Tibial nerve (tissue), 4 donors: ENCODE data around the gene PTPMT1. TPM values are rescaled to one million over a fixed set of nuclear protein-coding genes. Genes with fewer than 3 reads are reported as not detected.
"Not testable (repeated sequence)": the region's sequence is repeated elsewhere in the genome, so short reads cannot be mapped to it uniquely, and the experiment has no call there.

Source experiments
- DNase-seq, 2 donors: peaks; one replicate each; pipeline ENCODE4 v3.0.0-alpha.2; 2019; ENCODE audit warnings: low spot score in 2 of 2
- H3K27ac ChIP-seq, 4 donors: fragments of 200-600 bp; sonication (generic) in 3 of 4; one replicate each; pipeline ENCODE4 v1.5.1; 2017 to 2019; ENCODE audit warnings: mild to moderate bottlenecking in 1 of 4
- H3K27me3 ChIP-seq, 2 donors: fragments of 200-600 bp; sonication (generic) in 1 of 2; one replicate each; pipeline versions ENCODE4 v1.5.1 to v1.6.0; 2017 to 2019
- H3K36me3 ChIP-seq, 3 donors: fragments of 200-600 bp; sonication (generic); one replicate each; pipeline ENCODE4 v1.5.1; 2018 to 2019
- H3K4me1 ChIP-seq, 4 donors: fragments of 200-600 bp; sonication (generic) in 3 of 4; one replicate each; pipeline ENCODE4 v1.5.1; 2017 to 2019
- H3K4me3 ChIP-seq, 4 donors: fragments of 200-600 bp; sonication (generic) in 3 of 4; one replicate each; pipeline ENCODE4 v1.5.1; 2017 to 2019; ENCODE audit warnings: mild to moderate bottlenecking in 1 of 4, moderate library complexity in 1 of 4
- H3K9me3 ChIP-seq, 4 donors: fragments of 200-600 bp; sonication (generic) in 3 of 4; one replicate each; pipeline ENCODE4 v1.5.1; 2017 to 2019
- CTCF ChIP-seq, 5 experiments: fragments of 200-600 bp in 3 of 5; fragments of 450-650 bp in 2 of 5; sonication (generic) in 3 of 5; IDR thresholded peaks; one replicate each; pipeline ENCODE4 v1.5.1; 2016 to 2019; ENCODE audit warnings: antibody characterized with exemption in 5 of 5, mild to moderate bottlenecking in 3 of 5, moderate library complexity in 2 of 5
- EP300 ChIP-seq, 2 donors: sonication (generic); formaldehyde crosslinking; IDR thresholded peaks; one replicate each; pipeline ENCODE4 v1.6.1; 2017; ENCODE audit warnings: antibody characterized with exemption in 2 of 2, mild to moderate bottlenecking in 1 of 2
- POLR2A ChIP-seq, 2 donors: fragments of 450-650 bp; IDR thresholded peaks; one replicate each; pipeline ENCODE4 v1.6.1; 2017; ENCODE audit warnings: antibody characterized with exemption in 2 of 2, mild to moderate bottlenecking in 2 of 2, moderate library complexity in 2 of 2
- WGBS, 2 donors: methylation state at CpG; one replicate each; pipeline ENCODE4 v1.1.5; 2018; 5-methylcytosine and 5-hydroxymethylcytosine counted together
- total RNA-seq, 4 donors: library from RNA; depleted of rRNA; stranded (reverse); fragments of >200 nt; gene quantifications; one replicate each; pipeline ENCODE4 v1.1.0, GENCODE V29; 2016

Gene PTPMT1
- total RNA-seq, 4 donors from 2014 or later, result 97.3 to 158 (median 137) TPM

GRCh38 chr11:47538741-47539565, 26.4 kb upstream of the PTPMT1 start:
- TF ChIP-seq POLR2A (IDR thresholded peaks at IDR 0.05) (no peak), CTCF (IDR thresholded peaks at IDR 0.05) (no peak), EP300 (IDR thresholded peaks at IDR 0.05) (no peak)
- Histone ChIP-seq H3K27ac (peak overlapping the region in 2 of 4 donors; percentile 17 to 65), H3K36me3 (no peaks in the 10 kb centered on the region), H3K4me1 (peaks cover 0 to 85% (median 51%) of the 10 kb centered on the region in 4 donors), H3K27me3 (no peaks in the 10 kb centered on the region), H3K9me3 (no peaks in the 10 kb centered on the region), H3K4me3 (no peak overlapping the region)
- no peak for DNase-seq
- 57 to 60% methylated on average over 10 of the region's 10 CpGs for WGBS, 2 donors

- Histone ChIP-seq H3K4me3 (no peak overlapping the region), H3K27me3 (no peaks in the 10 kb centered on the region), H3K27ac (peak overlapping the region in 2 of 4 donors; percentile 22 to 65), H3K36me3 (no peaks in the 10 kb centered on the region), H3K4me1 (peaks cover 0 to 85% (median 51%) of the 10 kb centered on the region in 4 donors), H3K9me3 (no peaks in the 10 kb centered on the region)
- 57 to 68% methylated on average over 2 of the region's 2 CpGs for WGBS, 2 donors
- no peak for DNase-seq
- no peak for TF ChIP-seq EP300 (IDR thresholded peaks at IDR 0.05)
- no peak for TF ChIP-seq POLR2A (IDR thresholded peaks at IDR 0.05)
- TF ChIP-seq CTCF (IDR thresholded peaks at IDR 0.05), result no peak
These were observed 25.7 kb upstream of the PTPMT1 start for GRCh38 chr11:47539681-47540039.

- H3K36me3 ChIP-seq, result no peaks in the 10 kb centered on the region
- no peaks in the 10 kb centered on the region for H3K27me3 ChIP-seq
- WGBS, 2 donors, result 89 to 100% methylated on average over 2 of the region's 2 CpGs
- H3K27ac ChIP-seq, result peak overlapping the region in 1 of 4 donors; percentile 65
- TF ChIP-seq EP300 (IDR thresholded peaks at IDR 0.05) (no peak), CTCF (IDR thresholded peaks at IDR 0.05) (no peak), POLR2A (IDR thresholded peaks at IDR 0.05) (no peak)
- no peak overlapping the region for H3K4me3 ChIP-seq
- H3K9me3 ChIP-seq, result no peaks in the 10 kb centered on the region
- no peak for DNase-seq
- H3K4me1 ChIP-seq, result peaks cover 0 to 83% (median 49%) of the 10 kb centered on the region in 4 donors
These were observed 24.3 kb upstream of the PTPMT1 start for GRCh38 chr11:47541070-47541469.

GRCh38 chr11:47545298-47545697, 20.1 kb upstream of the PTPMT1 start:
- H3K27me3 ChIP-seq, result no peaks in the 10 kb centered on the region
- H3K27ac ChIP-seq, result no peak overlapping the region
- H3K4me1 ChIP-seq, result peaks cover 0 to 81% (median 24%) of the 10 kb centered on the region in 4 donors
- H3K9me3 ChIP-seq, result no peaks in the 10 kb centered on the region
- TF ChIP-seq EP300 (IDR thresholded peaks at IDR 0.05), result no peak
- no peak for TF ChIP-seq POLR2A (IDR thresholded peaks at IDR 0.05)
- no peak for TF ChIP-seq CTCF (IDR thresholded peaks at IDR 0.05)
- no peak for DNase-seq
- WGBS, 2 donors, result 92 to 93% methylated on average over 6 of the region's 6 CpGs
- H3K36me3 ChIP-seq, result no peaks in the 10 kb centered on the region
- H3K4me3 ChIP-seq, result no peak overlapping the region

- not testable (repeated sequence) for H3K27ac ChIP-seq, H3K27me3 ChIP-seq, H3K9me3 ChIP-seq, H3K36me3 ChIP-seq, H3K4me3 ChIP-seq, DNase-seq
- WGBS, 2 donors, result 82 to 90% methylated on average over 7 of the region's 7 CpGs
- peaks cover 0 to 85% (median 26%) of the 10 kb centered on the region in 4 donors for H3K4me1 ChIP-seq
These were observed 19.1 kb upstream of the PTPMT1 start for GRCh38 chr11:47546274-47546673.
